H9 (cell line): ENCODE results near the gene SLC25A27. TPM values are rescaled to one million over a fixed set of nuclear protein-coding genes. Genes with fewer than 3 reads are reported as not detected.

Source experiments
- DNase-seq: peaks from one replicate; pipeline ENCODE4 v3.0.0-alpha.2; 2017
- H2AFZ ChIP-seq: one replicate; pipeline ENCODE4 v1.6.1; 2013; ENCODE audit warnings: mild to moderate bottlenecking, low read length, control low read depth, moderate library complexity
- H2AK5ac ChIP-seq: 2 replicates; pipeline ENCODE4 v1.6.1; 2013; ENCODE audit warnings: low read length, control low read depth, mixed read lengths; ENCODE audit not compliant: insufficient read length
- H2BK120ac ChIP-seq: one replicate; pipeline ENCODE4 v1.6.1; 2013; ENCODE audit warnings: low read depth, mild to moderate bottlenecking, low read length, control low read depth, inconsistent platforms; ENCODE audit not compliant: poor library complexity, severe bottlenecking
- H2BK12ac ChIP-seq: 2 replicates; pipeline ENCODE4 v1.6.1; 2013; ENCODE audit warnings: low read length, control low read depth, mixed read lengths, low read depth; ENCODE audit not compliant: insufficient read length
- H2BK15ac ChIP-seq: 2 replicates; pipeline ENCODE4 v1.6.1; 2013; ENCODE audit warnings: low read depth, low read length, control low read depth
- H2BK20ac ChIP-seq: one replicate; pipeline ENCODE4 v1.6.1; 2013; ENCODE audit warnings: low read depth, mild to moderate bottlenecking, low read length, control low read depth, inconsistent platforms; ENCODE audit not compliant: poor library complexity, severe bottlenecking
- H2BK5ac ChIP-seq: 2 replicates; pipeline ENCODE4 v1.6.1; 2013; ENCODE audit warnings: low read length, control low read depth, mixed read lengths; ENCODE audit not compliant: insufficient read length
- H3K14ac ChIP-seq: 2 replicates; pipeline ENCODE4 v1.6.1; 2013; ENCODE audit warnings: low read length, control low read depth; ENCODE audit not compliant: insufficient read depth
- H3K18ac ChIP-seq: 2 replicates; pipeline ENCODE4 v1.6.1; 2013; ENCODE audit warnings: low read depth, mild to moderate bottlenecking, mixed read lengths, low read length, control low read depth; ENCODE audit not compliant: insufficient read length
- H3K23ac ChIP-seq: 2 replicates; pipeline ENCODE4 v1.6.1; 2013; ENCODE audit warnings: low read length, control low read depth, mixed read lengths, low read depth; ENCODE audit not compliant: insufficient read length
- H3K23me2 ChIP-seq: 2 replicates; pipeline ENCODE4 v1.6.1; 2013; ENCODE audit warnings: low read depth, mild to moderate bottlenecking, mixed read lengths, low read length, control low read depth; ENCODE audit not compliant: insufficient read length, poor library complexity, severe bottlenecking
- H3K27ac ChIP-seq: 2 replicates; pipeline ENCODE4 v1.5.1; 2013; ENCODE audit warnings: low read length, control low read depth, mixed read lengths, low read depth; ENCODE audit not compliant: insufficient read length
- H3K27me3 ChIP-seq: 2 replicates; pipeline ENCODE4 v1.6.1; 2013; ENCODE audit warnings: low read length, control low read depth, inconsistent platforms; ENCODE audit not compliant: insufficient read depth
- H3K4ac ChIP-seq: 2 replicates; pipeline ENCODE4 v1.6.1; 2013; ENCODE audit warnings: low read depth, mild to moderate bottlenecking, control low read depth, inconsistent platforms, low read length, moderate library complexity
- H3K4me1 ChIP-seq: 2 replicates; pipeline ENCODE4 v1.6.1; 2013; ENCODE audit warnings: low read length, control low read depth, inconsistent platforms; ENCODE audit not compliant: insufficient read depth
- H3K4me2 ChIP-seq: 2 replicates; pipeline ENCODE4 v1.6.1; 2013; ENCODE audit warnings: low read length, control low read depth, mixed read lengths; ENCODE audit not compliant: insufficient read length, insufficient read depth
- H3K56ac ChIP-seq: 2 replicates; pipeline ENCODE4 v1.6.1; 2013; ENCODE audit warnings: low read depth, mild to moderate bottlenecking, mixed read lengths, low read length, control low read depth; ENCODE audit not compliant: insufficient read length
- H3K79me1 ChIP-seq: 2 replicates; pipeline ENCODE4 v1.6.1; 2013; ENCODE audit warnings: low read depth, mild to moderate bottlenecking, moderate library complexity, low read length, control low read depth, inconsistent platforms; ENCODE audit not compliant: insufficient read depth, poor library complexity, severe bottlenecking
- H3K79me2 ChIP-seq: 2 replicates; pipeline ENCODE4 v1.6.1; 2013; ENCODE audit warnings: low read length, control low read depth, inconsistent platforms; ENCODE audit not compliant: insufficient read depth
- H3K9ac ChIP-seq: 2 replicates; pipeline ENCODE4 v1.6.1; 2013; ENCODE audit warnings: low read length, control low read depth, mixed read lengths; ENCODE audit not compliant: insufficient read length; ENCODE audit errors: extremely low read depth
- H3K9me3 ChIP-seq: one replicate; pipeline ENCODE4 v1.6.1; 2013; ENCODE audit warnings: low read depth, low read length, inconsistent platforms; ENCODE audit not compliant: control insufficient read depth
- H3T11ph ChIP-seq: one replicate; pipeline ENCODE4 v1.6.1; 2013; ENCODE audit warnings: mild to moderate bottlenecking, low read length, control low read depth, inconsistent platforms
- H4K20me1 ChIP-seq: one replicate; pipeline ENCODE4 v1.6.1; 2013; ENCODE audit not compliant: control insufficient read depth, insufficient read length, insufficient read depth
- H4K5ac ChIP-seq: 2 replicates; pipeline ENCODE4 v1.6.1; 2013; ENCODE audit warnings: low read depth, mild to moderate bottlenecking, mixed read lengths, low read length, control low read depth; ENCODE audit not compliant: insufficient read length
- H4K8ac ChIP-seq: replicated peaks from 2 replicates; pipeline ENCODE4 v1.6.1; 2013; ENCODE audit warnings: low read length, control low read depth, mixed read lengths, low read depth; ENCODE audit not compliant: insufficient read length
- H4K91ac ChIP-seq: 2 replicates; pipeline ENCODE4 v1.6.1; 2013; ENCODE audit warnings: low read depth, mild to moderate bottlenecking, moderate library complexity, mixed read lengths, low read length, control low read depth; ENCODE audit not compliant: insufficient read length
- H3K27ac Mint-ChIP-seq, 3 experiments: 2 replicates in 2 of 3; 3 replicates in 1 of 3; pipeline ENCODE4 v1.8.0; 2020 to 2021; ENCODE audit warnings: mixed read lengths in 3 of 3, mild to moderate bottlenecking in 1 of 3, moderate library complexity in 1 of 3
- H3K27me3 Mint-ChIP-seq: 2 replicates; pipeline ENCODE4 v1.8.0; 2021; ENCODE audit warnings: low read depth, mild to moderate bottlenecking, moderate library complexity, mixed read lengths
- H3K36me3 Mint-ChIP-seq, 3 experiments: 2 replicates in 2 of 3; 3 replicates in 1 of 3; pipeline ENCODE4 v1.8.0; 2020 to 2021; ENCODE audit warnings: low read depth in 3 of 3, mixed read lengths in 3 of 3; ENCODE audit not compliant: insufficient read depth in 1 of 3
- H3K4me1 Mint-ChIP-seq, 2 experiments: 2 replicates each; pipeline ENCODE4 v1.8.0; 2020; ENCODE audit warnings: mixed read lengths in 2 of 2
- H3K4me3 Mint-ChIP-seq, 2 experiments: 2 replicates in 1 of 2; 3 replicates in 1 of 2; pipeline ENCODE4 v1.8.0; 2020 to 2021; ENCODE audit warnings: mild to moderate bottlenecking in 2 of 2, mixed read lengths in 2 of 2, moderate library complexity in 1 of 2
- H3K9me3 Mint-ChIP-seq, 2 experiments: 2 replicates in 1 of 2; 3 replicates in 1 of 2; pipeline ENCODE4 v1.8.0; 2020; ENCODE audit warnings: mild to moderate bottlenecking in 2 of 2, mixed read lengths in 2 of 2, moderate library complexity in 1 of 2
- CTCF ChIP-seq: fragments of 200-600 bp; sonication (generic); conservative IDR thresholded peaks from 3 replicates; pipeline ENCODE4 v1.8.0; 2021; ENCODE audit warnings: antibody characterized with exemption, mild to moderate bottlenecking
- WGBS: extraction: QIAGEN DNeasy Blood & Tissue Kit; methylation state at CpG from one replicate; pipeline ENCODE4 v1.1.7; 2013; ENCODE audit warnings: missing lambda C conversion rate, low lambda C conversion rate, mixed read lengths; ENCODE audit not compliant: insufficient read length; ENCODE audit errors: extremely low coverage; 5-methylcytosine and 5-hydroxymethylcytosine counted together
- total RNA-seq: library from RNA; stranded (reverse); gene quantifications from 2 replicates; pipeline ENCODE4 v1.2.1, GENCODE V29; 2021

Gene SLC25A27
- total RNA-seq, 1 experiment from 2014 or later = 5.1 TPM

- Histone ChIP-seq H3K4ac (no peak overlapping the region), H2AFZ (no peak overlapping the region), H3K27me3 (no peaks in the 10 kb centered on the region), H3K27ac (no peak overlapping the region), H3K4me1 (no peaks in the 10 kb centered on the region), H3K4me2 (no peak overlapping the region), H2BK15ac (no peak overlapping the region), H3K56ac (no peak overlapping the region), H4K91ac (no peak overlapping the region), H4K20me1 (no peaks in the 10 kb centered on the region), H4K5ac (no peak overlapping the region), H3K23ac (no peak overlapping the region), H3T11ph (no peak overlapping the region), H4K8ac (no peak overlapping the region), H3K18ac (no peak overlapping the region), H2BK5ac (no peak overlapping the region), H3K79me2 (no peaks in the 10 kb centered on the region), H3K23me2 (no peaks in the 10 kb centered on the region), H2BK120ac (no peak overlapping the region), H3K79me1 (no peaks in the 10 kb centered on the region), H2BK12ac (no peak overlapping the region), H3K9me3 (no peaks in the 10 kb centered on the region), H2AK5ac (no peak overlapping the region), H3K14ac (no peak overlapping the region), H3K9ac (no peak overlapping the region), H2BK20ac (no peak overlapping the region)
- no CpG with 5 or more reads among the region's 2 CpGs for WGBS
- no peaks in the 10 kb centered on the region for H3K4me1 Mint-ChIP-seq
- no peak for DNase-seq
- H3K27me3 Mint-ChIP-seq = peaks cover 2% of the 10 kb centered on the region; the same call in 1 of the 2 replicates
- no peaks in the 10 kb centered on the region for H3K9me3 Mint-ChIP-seq
- no peak for TF ChIP-seq CTCF
- no peak overlapping the region for H3K27ac Mint-ChIP-seq
- H3K4me3 Mint-ChIP-seq = no peak overlapping the region
- no peaks in the 10 kb centered on the region for H3K36me3 Mint-ChIP-seq
These were observed 37.5 kb downstream of the SLC25A27 start for GRCh38 chr6:46690141-46690755.
